MCF 10A (cell line): ENCODE measurements around the gene TPD52L1. TPM values are rescaled to one million over a fixed set of nuclear protein-coding genes. Genes with fewer than 3 reads are reported as not detected.

Experiments
- BruUV-seq: library from RNA; stranded (reverse); fragments of 400-500 nt; replicated peaks from 2 replicates; lab custom pipeline; 2021; lab: Mats Ljungman, UMichigan
- CTCF ChIA-PET: fragments of 300-600 bp; sonication (Branson Sonifier 250); formaldehyde crosslinking; extraction: SDS; loops from one replicate; lab custom pipeline; 2021; ENCODE audit warnings: antibody characterized with exemption, inconsistent platforms; lab: Yijun Ruan, JAX
- POLR2A ChIA-PET: fragments of 300-600, 350-650 bp; sonication (Branson Sonifier 250); formaldehyde crosslinking; extraction: SDS; loops from one replicate; lab custom pipeline; 2020; ENCODE audit warnings: antibody characterized with exemption, inconsistent platforms; lab: Yijun Ruan, JAX
- DNase-seq: peaks from one replicate; pipeline ENCODE4 v3.0.0-alpha.2; 2018; ENCODE audit not compliant: unreplicated experiment
- H3K27ac Mint-ChIP-seq: one replicate; pipeline ENCODE4 v1.8.0; 2022; ENCODE audit warnings: mild to moderate bottlenecking, low read depth, mixed read lengths; ENCODE audit not compliant: unreplicated experiment
- H3K27me3 Mint-ChIP-seq: one replicate; pipeline ENCODE4 v1.8.0; 2022; ENCODE audit warnings: mixed read lengths; ENCODE audit not compliant: insufficient read depth, unreplicated experiment
- H3K36me3 Mint-ChIP-seq: one replicate; pipeline ENCODE4 v1.8.0; 2022; ENCODE audit warnings: mild to moderate bottlenecking, moderate library complexity, mixed read lengths; ENCODE audit not compliant: insufficient read depth, unreplicated experiment
- H3K4me1 Mint-ChIP-seq: one replicate; pipeline ENCODE4 v1.8.0; 2022; ENCODE audit warnings: mixed read lengths; ENCODE audit not compliant: insufficient read depth, unreplicated experiment
- H3K4me3 Mint-ChIP-seq: one replicate; pipeline ENCODE4 v1.8.0; 2022; ENCODE audit warnings: mild to moderate bottlenecking, moderate library complexity, mixed read lengths; ENCODE audit not compliant: unreplicated experiment
- H3K9me3 Mint-ChIP-seq: one replicate; pipeline ENCODE4 v1.8.0; 2022; ENCODE audit warnings: mixed read lengths; ENCODE audit not compliant: unreplicated experiment
- CTCF ChIP-seq: fragments of 200-600 bp; IDR thresholded peaks from one replicate; pipeline ENCODE4 v1.8.0; 2022; ENCODE audit warnings: antibody characterized with exemption, mild to moderate bottlenecking; ENCODE audit not compliant: unreplicated experiment
- intact Hi-C: fragments of 100-400 bp; cut with micrococcal nuclease; formaldehyde crosslinking; loops from 2 replicates; pipeline ENCODE4 v1.14.1; 2022
- total RNA-seq: library from RNA; stranded (reverse); gene quantifications from 2 replicates; pipeline ENCODE4 v1.2.3, GENCODE V29; 2022

The TPD52L1 gene
- total RNA-seq, 1 experiment from 2014 or later: 69.5 TPM

GRCh38 chr6:125107896-125108295 is 45.7 kb upstream of the TPD52L1 start:
- POLR2A ChIA-PET: interaction anchor here (0.7 kb wide), 1 partner anchor 876 kb away, joined by 3 read pairs; no protein-coding TSS in a partner anchor
- Mint-ChIP-seq H3K36me3 (no peaks in the 10 kb centered on the region), H3K4me3 (no peak overlapping the region), H3K9me3 (peaks cover 40% of the 10 kb centered on the region), H3K4me1 (peaks cover 9% of the 10 kb centered on the region), H3K27me3 (no peaks in the 10 kb centered on the region), H3K27ac (no peak overlapping the region)
- DNase-seq: no peak
- BruUV-seq: no TSS peak
- CTCF ChIA-PET: no interaction called here
- no peak for TF ChIP-seq CTCF
- intact Hi-C loops: no loop called here

- intact Hi-C loops: loop anchor here (10.0 kb wide), 1 partner anchor 645 kb away; no protein-coding TSS in a partner anchor
- Mint-ChIP-seq H3K36me3 (no peaks in the 10 kb centered on the region), H3K27ac (no peak overlapping the region), H3K4me3 (no peak overlapping the region), H3K4me1 (no peaks in the 10 kb centered on the region), H3K27me3 (no peaks in the 10 kb centered on the region), H3K9me3 (peaks cover 40% of the 10 kb centered on the region)
- POLR2A ChIA-PET: interaction anchor here (0.7 kb wide), 1 partner anchor 147 kb away, joined by 3 read pairs; no protein-coding TSS in a partner anchor
- CTCF ChIA-PET: interaction anchor here (1.3 to 5.2 kb wide), 2 partner anchors 16 to 238 kb away, joined by 4 to 127 read pairs; no protein-coding TSS in a partner anchor
- TF ChIP-seq CTCF: no peak
- no TSS peak for BruUV-seq
- no peak for DNase-seq
Observed at GRCh38 chr6:125110056-125110455, 43.5 kb upstream of the TPD52L1 start.

GRCh38 chr6:125111219-125111983 is 42.2 kb upstream of the TPD52L1 start:
- ChIA-PET POLR2A (interaction anchor here (0.8 kb wide), 2 partner anchors 149 to 153 kb away, joined by 3 read pairs; no protein-coding TSS in a partner anchor), CTCF (interaction anchor here (0.7 to 5.2 kb wide), 9 partner anchors 11 to 641 kb away, joined by 3 to 127 read pairs (median 4); partner anchors contain the start of gene RNF217)
- BruUV-seq: no TSS peak
- no peak overlapping the region for H3K27ac Mint-ChIP-seq
- H3K4me3 Mint-ChIP-seq: no peak overlapping the region
- no peaks in the 10 kb centered on the region for H3K4me1 Mint-ChIP-seq
- intact Hi-C loops: loop anchor here (10.0 kb wide), 1 partner anchor 643 kb away; no protein-coding TSS in a partner anchor
- no peaks in the 10 kb centered on the region for H3K27me3 Mint-ChIP-seq
- no peak for TF ChIP-seq CTCF
- peaks cover 40% of the 10 kb centered on the region for H3K9me3 Mint-ChIP-seq
- no peak for DNase-seq
- H3K36me3 Mint-ChIP-seq: no peaks in the 10 kb centered on the region

GRCh38 chr6:125112934-125113333 is 40.6 kb upstream of the TPD52L1 start:
- H3K27me3 Mint-ChIP-seq: no peaks in the 10 kb centered on the region
- BruUV-seq: no TSS peak
- no peaks in the 10 kb centered on the region for H3K36me3 Mint-ChIP-seq
- no peak for DNase-seq
- no peaks in the 10 kb centered on the region for H3K4me1 Mint-ChIP-seq
- H3K4me3 Mint-ChIP-seq: no peak overlapping the region
- CTCF ChIA-PET: interaction anchor here (0.6 to 5.2 kb wide), 16 partner anchors 11 to 678 kb away, joined by 3 to 127 read pairs (median 8); partner anchors contain the start of genes RNF217 and TPD52L1
- POLR2A ChIA-PET: interaction anchor here (0.5 kb wide), 1 partner anchor 1441 kb away, joined by 3 read pairs; no protein-coding TSS in a partner anchor
- no peak overlapping the region for H3K27ac Mint-ChIP-seq
- TF ChIP-seq CTCF: no peak
- H3K9me3 Mint-ChIP-seq: peaks cover 40% of the 10 kb centered on the region
- intact Hi-C loops: loop anchor here (10.0 kb wide), 1 partner anchor 642 kb away; no protein-coding TSS in a partner anchor
